Gastroesophageal sphincter (tissue), 4 donors: ENCODE results near the gene ANO2. TPM values are rescaled to one million over a fixed set of nuclear protein-coding genes. Genes with fewer than 3 reads are reported as not detected.
"Not testable (repeated sequence)": the region's sequence is repeated elsewhere in the genome, so short reads cannot be mapped to it uniquely, and the experiment has no call there.

Source experiments
- ATAC-seq: fragments of 150-250 bp; one replicate; pipeline ENCODE4 v1.9.1; 2016; ENCODE audit warnings: mild to moderate bottlenecking, moderate library complexity
- H3K27ac ChIP-seq, 4 donors: fragments of 200-600 bp; sonication (generic) in 3 of 4; 1 replicate in 3 of 4; 2 replicates in 1 of 4; pipeline ENCODE4 v1.5.1; 2016 to 2019
- H3K27me3 ChIP-seq: fragments of 200-600 bp; sonication (generic); one replicate; pipeline ENCODE4 v1.5.1; 2019
- H3K36me3 ChIP-seq, 2 donors: fragments of 200-600 bp; sonication (generic); one replicate each; pipeline ENCODE4 v1.5.1; 2019; ENCODE audit warnings: control low read depth in 1 of 2
- H3K4me1 ChIP-seq, 3 donors: fragments of 200-600 bp; sonication (generic); 1 replicate in 2 of 3; 2 replicates in 1 of 3; pipeline ENCODE4 v1.5.1; 2016 to 2019; ENCODE audit warnings: control low read depth in 2 of 3
- H3K4me3 ChIP-seq, 2 donors: fragments of 200-600 bp; sonication (generic); one replicate each; pipeline ENCODE4 v1.5.1; 2019; ENCODE audit warnings: mild to moderate bottlenecking in 1 of 2, moderate library complexity in 1 of 2
- H3K9me3 ChIP-seq, 3 donors: fragments of 200-600 bp; sonication (generic); one replicate each; pipeline ENCODE4 v1.5.1; 2017 to 2019; ENCODE audit warnings: control low read depth in 2 of 3
- EP300 ChIP-seq: sonication (generic); formaldehyde crosslinking; IDR thresholded peaks from one replicate; pipeline ENCODE4 v1.6.1; 2017; ENCODE audit warnings: antibody characterized with exemption, mild to moderate bottlenecking
- POLR2A ChIP-seq, 2 donors: fragments of 450-650 bp; IDR thresholded peaks; one replicate each; pipeline ENCODE4 v1.6.1; 2017; ENCODE audit warnings: antibody characterized with exemption in 2 of 2, mild to moderate bottlenecking in 2 of 2, moderate library complexity in 1 of 2
- POLR2AphosphoS5 ChIP-seq: sonication (generic); formaldehyde crosslinking; IDR thresholded peaks from one replicate; pipeline ENCODE4 v1.6.1; 2017; ENCODE audit warnings: antibody characterized with exemption
- WGBS, 2 donors: methylation state at CpG; one replicate each; pipeline ENCODE4 v1.1.5; 2018; ENCODE audit warnings: low coverage in 1 of 2; 5-methylcytosine and 5-hydroxymethylcytosine counted together
- total RNA-seq, 4 donors: library from RNA; depleted of rRNA; stranded (reverse); fragments of >200 nt; gene quantifications; one replicate each; pipeline ENCODE4 v1.1.0, GENCODE V29; 2016
- TF ChIP-seq, protein P1 (sequence below), 4 experiments: fragments of 200-600 bp in 2 of 4; fragments of 450-650 bp in 2 of 4; sonication (generic) in 1 of 4; IDR thresholded peaks; one replicate each; pipeline ENCODE4 v1.5.1; 2017 to 2019; ENCODE audit warnings: antibody characterized with exemption in 4 of 4, mild to moderate bottlenecking in 2 of 4, moderate library complexity in 2 of 4

The ANO2 gene
- total RNA-seq, 4 donors from 2014 or later = 3.1 to 10.9 (median 6.7) TPM

GRCh38 chr12:5899675-5900074 is 45.4 kb downstream of the ANO2 start:
- H3K9me3 ChIP-seq = no peaks in the 10 kb centered on the region
- no peak for ATAC-seq
- no peak overlapping the region for H3K27ac ChIP-seq
- H3K36me3 ChIP-seq = no peaks in the 10 kb centered on the region
- no peak overlapping the region for H3K4me3 ChIP-seq
- H3K27me3 ChIP-seq = peaks cover 34% of the 10 kb centered on the region
- no peak for TF ChIP-seq POLR2AphosphoS5
- TF ChIP-seq POLR2A (IDR thresholded peaks at IDR 0.05) = no peak
- TF ChIP-seq, protein P1, sequence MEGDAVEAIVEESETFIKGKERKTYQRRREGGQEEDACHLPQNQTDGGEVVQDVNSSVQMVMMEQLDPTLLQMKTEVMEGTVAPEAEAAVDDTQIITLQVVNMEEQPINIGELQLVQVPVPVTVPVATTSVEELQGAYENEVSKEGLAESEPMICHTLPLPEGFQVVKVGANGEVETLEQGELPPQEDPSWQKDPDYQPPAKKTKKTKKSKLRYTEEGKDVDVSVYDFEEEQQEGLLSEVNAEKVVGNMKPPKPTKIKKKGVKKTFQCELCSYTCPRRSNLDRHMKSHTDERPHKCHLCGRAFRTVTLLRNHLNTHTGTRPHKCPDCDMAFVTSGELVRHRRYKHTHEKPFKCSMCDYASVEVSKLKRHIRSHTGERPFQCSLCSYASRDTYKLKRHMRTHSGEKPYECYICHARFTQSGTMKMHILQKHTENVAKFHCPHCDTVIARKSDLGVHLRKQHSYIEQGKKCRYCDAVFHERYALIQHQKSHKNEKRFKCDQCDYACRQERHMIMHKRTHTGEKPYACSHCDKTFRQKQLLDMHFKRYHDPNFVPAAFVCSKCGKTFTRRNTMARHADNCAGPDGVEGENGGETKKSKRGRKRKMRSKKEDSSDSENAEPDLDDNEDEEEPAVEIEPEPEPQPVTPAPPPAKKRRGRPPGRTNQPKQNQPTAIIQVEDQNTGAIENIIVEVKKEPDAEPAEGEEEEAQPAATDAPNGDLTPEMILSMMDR (IDR thresholded peaks at IDR 0.05) = no peak
- TF ChIP-seq EP300 = no peak
- H3K4me1 ChIP-seq = no peaks in the 10 kb centered on the region
- 55 to 74% methylated on average over 1 to 3 of the region's 3 CpGs for WGBS, 2 donors

- TF ChIP-seq, protein P1 (IDR thresholded peaks at IDR 0.05) = no peak
- TF ChIP-seq EP300 = no peak
- TF ChIP-seq POLR2A (IDR thresholded peaks at IDR 0.05) = no peak
- Histone ChIP-seq H3K27me3 (peaks cover 30% of the 10 kb centered on the region), H3K4me1 (no peaks in the 10 kb centered on the region), H3K4me3 (no peak overlapping the region), H3K27ac (no peak overlapping the region), H3K36me3 (no peaks in the 10 kb centered on the region), H3K9me3 (peaks cover 0 to 1% (median 0%) of the 10 kb centered on the region in 3 donors)
- WGBS, 2 donors = 29 to 86% methylated on average over 1 to 3 of the region's 3 CpGs
- ATAC-seq = no peak
Measured at GRCh38 chr12:5898874-5899273, 46.2 kb downstream of the ANO2 start.

GRCh38 chr12:5889381-5890047 is 55.5 kb downstream of the ANO2 start:
- 50 to 90% methylated on average over 1 to 2 of the region's 6 CpGs for WGBS, 2 donors
- Histone ChIP-seq H3K9me3 (peaks cover 0 to 6% (median 0%) of the 10 kb centered on the region in 3 donors), H3K36me3 (no peaks in the 10 kb centered on the region), H3K27me3 (peaks cover 15% of the 10 kb centered on the region), H3K4me1 (no peaks in the 10 kb centered on the region), H3K27ac (no peak overlapping the region), H3K4me3 (no peak overlapping the region)
- ATAC-seq = no peak
- TF ChIP-seq, protein P1 (IDR thresholded peaks at IDR 0.05) = no peak
- TF ChIP-seq POLR2AphosphoS5 = no peak
- TF ChIP-seq POLR2A (IDR thresholded peaks at IDR 0.05) = no peak
- TF ChIP-seq EP300 = no peak

DNA sequence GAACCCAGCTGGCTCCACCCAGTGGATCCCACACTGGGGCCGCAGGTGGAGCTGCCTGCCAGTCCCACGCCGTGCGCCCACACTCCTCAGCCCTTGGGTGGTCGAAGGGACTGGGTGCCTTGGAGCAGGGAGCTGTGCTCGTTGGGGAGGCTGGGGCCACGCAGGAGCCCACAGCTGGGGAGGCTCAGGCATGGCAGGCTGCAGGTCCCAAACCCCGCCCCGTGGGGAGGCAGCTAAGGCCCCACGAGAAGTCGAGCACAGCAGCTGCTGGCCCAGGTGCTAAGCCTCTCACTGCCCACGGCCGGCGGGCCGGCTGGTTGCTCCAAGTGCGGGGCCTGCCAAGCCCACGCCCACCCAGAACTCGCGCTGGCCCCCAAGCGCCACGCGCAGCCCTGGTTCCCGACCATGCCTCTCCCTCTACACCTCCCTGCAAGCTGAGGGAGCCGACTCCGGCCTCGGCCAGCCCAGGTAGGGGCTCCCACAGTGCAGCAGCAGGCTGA is 56.2 kb downstream of the ANO2 start:
- Histone ChIP-seq H3K4me3 (no peak overlapping the region), H3K36me3 (no peaks in the 10 kb centered on the region), H3K9me3 (peaks cover 0 to 5% (median 0%) of the 10 kb centered on the region in 3 donors), H3K4me1 (no peaks in the 10 kb centered on the region), H3K27me3 (peaks cover 22% of the 10 kb centered on the region), H3K27ac (no peak overlapping the region)
- WGBS, 2 donors = no CpG with 5 or more reads among the region's 26 CpGs
- no peak for TF ChIP-seq POLR2AphosphoS5
- no peak for TF ChIP-seq EP300
- TF ChIP-seq POLR2A (IDR thresholded peaks at IDR 0.05) = no peak
- TF ChIP-seq, protein P1 (IDR thresholded peaks at IDR 0.05) = no peak
- no peak for ATAC-seq

DNA sequence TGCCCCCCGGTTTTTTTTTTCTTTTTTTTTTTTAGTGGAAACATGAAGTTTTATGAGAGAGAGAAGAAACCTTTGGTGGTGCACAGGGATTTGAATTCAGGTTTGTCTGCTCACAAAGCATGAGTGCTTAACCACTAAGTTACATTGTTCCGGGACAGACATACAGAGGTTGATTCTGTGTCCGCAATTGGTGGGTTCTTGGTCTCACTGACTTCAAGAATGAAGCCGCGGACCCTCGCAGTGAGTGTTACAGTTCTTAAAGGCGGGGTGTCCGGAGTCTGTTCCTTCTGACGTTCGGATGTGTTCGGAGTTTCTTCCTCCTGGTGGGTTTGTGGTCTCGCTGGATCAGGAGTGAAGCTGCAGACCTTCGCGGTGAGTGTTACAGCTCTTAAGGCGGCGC is 57.2 kb downstream of the ANO2 start:
- not testable (repeated sequence) for ATAC-seq, H3K27ac ChIP-seq, H3K36me3 ChIP-seq, H3K4me3 ChIP-seq, H3K4me1 ChIP-seq, H3K9me3 ChIP-seq
- peaks cover 24% of the 10 kb centered on the region for H3K27me3 ChIP-seq
- WGBS, 2 donors = 75 to 92% methylated on average over 5 to 6 of the region's 16 CpGs
